ENCODE measurements around the gene PRKCH. TPM values are rescaled to one million over a fixed set of nuclear protein-coding genes. Genes with fewer than 3 reads are reported as not detected.

The PRKCH gene
- total and polyA plus RNA-seq, 2 of the 13 experiments (the other 11 are each of a cell fraction or from before 2014, with no cell fraction given) = 0.48 to 1.3 TPM

- TF ChIP-seq JUN (CRISPR knock-in tag; IDR thresholded peaks at IDR 0.05) = no peak
- no peak for TF ChIP-seq ZNF790 (CRISPR knock-in tag; IDR thresholded peaks at IDR 0.05; ENCODE audit: borderline replicate concordance)
- no peak for TF ChIP-seq ZNF230 (CRISPR knock-in tag; IDR thresholded peaks at IDR 0.05)
- no peak for TF ChIP-seq CSRNP2 (CRISPR knock-in tag; conservative IDR thresholded peaks at IDR 0.05; ENCODE audit: low read depth)
- no peak for TF ChIP-seq ATF7-NPFF (CRISPR knock-in tag; IDR thresholded peaks at IDR 0.05; ENCODE audit: low read depth)
- TF ChIP-seq EED (CRISPR knock-in tag; IDR thresholded peaks at IDR 0.05) = no peak
- 0 out of 2 replicates have a peak, but pooled peaks have one; percentile 31 for TF ChIP-seq MEIS2 (CRISPR knock-in tag; IDR thresholded peaks at IDR 0.05)
- TF ChIP-seq MBD4 (IDR thresholded peaks at IDR 0.05; ENCODE audit: borderline replicate concordance, low read length) = no peak
- TF ChIP-seq REL (CRISPR knock-in tag; conservative IDR thresholded peaks at IDR 0.05) = no peak
- TF ChIP-seq ZNF589 (CRISPR knock-in tag; conservative IDR thresholded peaks at IDR 0.05) = no peak
- no peak for TF ChIP-seq FOXM1 (CRISPR knock-in tag; IDR thresholded peaks at IDR 0.05)
- no peak for TF ChIP-seq MTERF4 (CRISPR knock-in tag; IDR thresholded peaks at IDR 0.05)
- TF ChIP-seq RARG (CRISPR knock-in tag; IDR thresholded peaks at IDR 0.05; ENCODE audit: low read depth) = no peak
- no peak for TF ChIP-seq ZNF30 (CRISPR knock-in tag; IDR thresholded peaks at IDR 0.05)
- TF ChIP-seq MIXL1 (CRISPR knock-in tag; IDR thresholded peaks at IDR 0.05) = peak; percentile 26; the same call in 1 of the 2 replicates
- TF ChIP-seq FOXP4 (CRISPR knock-in tag; IDR thresholded peaks at IDR 0.05) = no peak
- TF ChIP-seq ZNF274 (CRISPR knock-in tag; IDR thresholded peaks at IDR 0.05) = no peak
- no peak for TF ChIP-seq SP5 (CRISPR knock-in tag; IDR thresholded peaks at IDR 0.05; ENCODE audit: borderline replicate concordance, low read depth)
- no peak for TF ChIP-seq PAXIP1 (CRISPR knock-in tag; conservative IDR thresholded peaks at IDR 0.05)
- TF ChIP-seq ZNF672 (CRISPR knock-in tag; IDR thresholded peaks at IDR 0.05) = no peak
- peak; percentile 37; the same call in 1 of the 2 replicates for TF ChIP-seq PHF8 (CRISPR knock-in tag; IDR thresholded peaks at IDR 0.05)
Measured at GRCh38 chr14:61559641-61560201, 238.3 kb downstream of the PRKCH start (continued).
